Measurements from ENCODE around the gene MTHFD2L. TPM values are rescaled to one million over a fixed set of nuclear protein-coding genes. Genes with fewer than 3 reads are reported as not detected.
"Not testable (repeated sequence)": the region's sequence is repeated elsewhere in the genome, so short reads cannot be mapped to it uniquely, and the experiment has no call there.

The MTHFD2L gene
- total and polyA plus RNA-seq, 2 experiments from 2014 or later: 20.0 to 32.0 TPM

GRCh38 chr4:74338792-74339333, 180.9 kb downstream of the MTHFD2L start:
- Histone ChIP-seq H3K4me1 (ENCODE audit: insufficient read depth) (no peaks in the 10 kb centered on the region), H2AFZ (no peak overlapping the region), H3K27me3 (no peaks in the 10 kb centered on the region), H4K20me1 (ENCODE audit: insufficient read depth, poor library complexity, severe bottlenecking) (no peaks in the 10 kb centered on the region), H3K79me2 (no peaks in the 10 kb centered on the region), H3K36me3 (replicated peaks; ENCODE audit: insufficient read depth, low read depth) (no peaks in the 10 kb centered on the region), H3K4me3 (no peak overlapping the region), H3K9me2 (replicated peaks; ENCODE audit: insufficient read depth) (no peaks in the 10 kb centered on the region), H3K27ac (no peak overlapping the region), H3K9me3 (ENCODE audit: low read depth) (no peaks in the 10 kb centered on the region), H3K4me2 (no peak overlapping the region)
- DNase-seq (ENCODE audit: low spot score): no peak
- TF ChIP-seq CTCF (IDR thresholded peaks at IDR 0.05; ENCODE audit: poor library complexity) (no peak), EZH2 (IDR thresholded peaks at IDR 0.05; ENCODE audit: borderline replicate concordance) (no peak), EZH2phosphoT487 (IDR thresholded peaks at IDR 0.05; ENCODE audit: low read depth, severe bottlenecking, unreplicated experiment) (no peak)
- 87% methylated on average over 4 of the region's 4 CpGs for WGBS (ENCODE audit: low lambda C conversion rate, missing lambda C conversion rate)

GRCh38 chr4:74339501-74339900, 181.6 kb downstream of the MTHFD2L start:
- Histone ChIP-seq H3K9me2 (replicated peaks; ENCODE audit: insufficient read depth) (no peaks in the 10 kb centered on the region), H3K27me3 (no peaks in the 10 kb centered on the region), H3K4me2 (no peak overlapping the region), H3K79me2 (no peaks in the 10 kb centered on the region), H3K4me3 (no peak overlapping the region), H3K27ac (no peak overlapping the region), H3K4me1 (ENCODE audit: insufficient read depth) (no peaks in the 10 kb centered on the region), H3K36me3 (replicated peaks; ENCODE audit: insufficient read depth, low read depth) (no peaks in the 10 kb centered on the region), H4K20me1 (ENCODE audit: insufficient read depth, poor library complexity, severe bottlenecking) (no peaks in the 10 kb centered on the region), H3K9me3 (ENCODE audit: low read depth) (no peaks in the 10 kb centered on the region), H2AFZ (no peak overlapping the region)
- no peak for TF ChIP-seq EZH2phosphoT487 (IDR thresholded peaks at IDR 0.05; ENCODE audit: low read depth, severe bottlenecking, unreplicated experiment)
- TF ChIP-seq EZH2 (IDR thresholded peaks at IDR 0.05; ENCODE audit: borderline replicate concordance): no peak
- TF ChIP-seq CTCF (IDR thresholded peaks at IDR 0.05; ENCODE audit: poor library complexity): no peak
- no peak for DNase-seq (ENCODE audit: low spot score)

GRCh38 chr4:74340421-74340820, 182.5 kb downstream of the MTHFD2L start:
- not testable (repeated sequence) for H2AFZ ChIP-seq; H3K4me1 ChIP-seq (ENCODE audit: insufficient read depth); H3K9me2 ChIP-seq (replicated peaks; ENCODE audit: insufficient read depth); H3K79me2 ChIP-seq; H3K4me3 ChIP-seq; H3K9me3 ChIP-seq (ENCODE audit: low read depth); H3K36me3 ChIP-seq (replicated peaks; ENCODE audit: insufficient read depth, low read depth); H3K27me3 ChIP-seq; H4K20me1 ChIP-seq (ENCODE audit: insufficient read depth, poor library complexity, severe bottlenecking); DNase-seq (ENCODE audit: low spot score); H3K27ac ChIP-seq; H3K4me2 ChIP-seq

GRCh38 chr4:74344031-74344430, 186.1 kb downstream of the MTHFD2L start:
- Histone ChIP-seq H3K36me3 (replicated peaks; ENCODE audit: insufficient read depth, low read depth) (no peaks in the 10 kb centered on the region), H3K4me3 (no peak overlapping the region), H3K4me2 (no peak overlapping the region), H3K9me2 (replicated peaks; ENCODE audit: insufficient read depth) (no peaks in the 10 kb centered on the region), H3K4me1 (ENCODE audit: insufficient read depth) (no peaks in the 10 kb centered on the region), H4K20me1 (ENCODE audit: insufficient read depth, poor library complexity, severe bottlenecking) (no peaks in the 10 kb centered on the region), H3K79me2 (no peaks in the 10 kb centered on the region), H3K27me3 (no peaks in the 10 kb centered on the region), H3K9me3 (ENCODE audit: low read depth) (no peaks in the 10 kb centered on the region), H2AFZ (no peak overlapping the region), H3K27ac (no peak overlapping the region)
- no peak for DNase-seq (ENCODE audit: low spot score)
- TF ChIP-seq EZH2 (IDR thresholded peaks at IDR 0.05; ENCODE audit: borderline replicate concordance) (no peak), CTCF (IDR thresholded peaks at IDR 0.05; ENCODE audit: poor library complexity) (no peak), EZH2phosphoT487 (IDR thresholded peaks at IDR 0.05; ENCODE audit: low read depth, severe bottlenecking, unreplicated experiment) (no peak)
- WGBS (ENCODE audit: low lambda C conversion rate, missing lambda C conversion rate): 83% methylated on average over 1 of the region's 1 CpG

Other genes starting within 250 kb of the MTHFD2L start
- gene PF4, start 176.1 kb upstream of the MTHFD2L start, total RNA-seq: 4.3 TPM in 1 of 2 replicates, not detected in the other
- 3.0 and 3.3 TPM in 2 replicates for gene PF4, start 176.1 kb upstream of the MTHFD2L start, polyA plus RNA-seq
- 0.28 and 1.2 TPM in 2 replicates for gene PPBP, start 169.9 kb upstream of the MTHFD2L start, total RNA-seq
- gene PPBP, start 169.9 kb upstream of the MTHFD2L start, polyA plus RNA-seq: not detected in 2 replicates
- gene CXCL5, start 159.4 kb upstream of the MTHFD2L start, total RNA-seq: 27.7 and 31.9 TPM in 2 replicates
- 22.4 and 31.3 TPM in 2 replicates for gene CXCL5, start 159.4 kb upstream of the MTHFD2L start, polyA plus RNA-seq
- 12.9 and 16.1 TPM in 2 replicates for gene CXCL3, start 119.4 kb upstream of the MTHFD2L start, total RNA-seq
- 77.1 and 92.1 TPM in 2 replicates for gene CXCL3, start 119.4 kb upstream of the MTHFD2L start, polyA plus RNA-seq
- gene CXCL2, start 58.9 kb upstream of the MTHFD2L start, total RNA-seq: 105 and 137 TPM in 2 replicates
- 284 and 334 TPM in 2 replicates for gene CXCL2, start 58.9 kb upstream of the MTHFD2L start, polyA plus RNA-seq
- 0.56 and 1.2 TPM in 2 replicates for gene EPGN, start 150.4 kb downstream of the MTHFD2L start, total RNA-seq
- gene EPGN, start 150.4 kb downstream of the MTHFD2L start, polyA plus RNA-seq: 0.24 and 2.2 TPM in 2 replicates
- gene EREG, start 207.0 kb downstream of the MTHFD2L start, total RNA-seq: 18.9 and 28.3 TPM in 2 replicates
- 4.5 and 5.7 TPM in 2 replicates for gene EREG, start 207.0 kb downstream of the MTHFD2L start, polyA plus RNA-seq